Hypothalamus (tissue), 51 donors: ENCODE measurements around the gene RSPO4.

Experiments
- DNase-seq, 51 donors: peaks; one replicate each; lab custom pipeline; 2025; lab: John Stamatoyannopoulos, UW

Gene RSPO4

GRCh38 chr20:971346-971745, 30.8 kb downstream of the RSPO4 start:
- DNase-seq: no peak

- DNase-seq: no peak
Measured at GRCh38 chr20:969868-970267, 32.2 kb downstream of the RSPO4 start.

GRCh38 chr20:967796-968742, 34.0 kb downstream of the RSPO4 start:
- no peak for DNase-seq

- no peak for DNase-seq
Measured at GRCh38 chr20:965956-966355, 36.2 kb downstream of the RSPO4 start.

GRCh38 chr20:963795-964194, 38.3 kb downstream of the RSPO4 start:
- DNase-seq: no peak

- no peak for DNase-seq
Measured at GRCh38 chr20:962683-963082, 39.4 kb downstream of the RSPO4 start.

GRCh38 chr20:962223-962622, 39.9 kb downstream of the RSPO4 start:
- DNase-seq: no peak

- DNase-seq: no peak
Measured at GRCh38 chr20:961768-962167, 40.3 kb downstream of the RSPO4 start.

GRCh38 chr20:959996-960615, 42.0 kb downstream of the RSPO4 start:
- DNase-seq: no peak

- DNase-seq: no peak
Measured at GRCh38 chr20:958936-959815, 42.9 kb downstream of the RSPO4 start.

- DNase-seq: no peak
Measured at GRCh38 chr20:957544-957943, 44.6 kb downstream of the RSPO4 start.

- peak in 45 of 51 donors; percentile 5 to 70 (median 36) for DNase-seq
Measured at GRCh38 chr20:956330-956951, 45.7 kb downstream of the RSPO4 start.

- no peak for DNase-seq
Measured at GRCh38 chr20:955656-956055, 46.5 kb downstream of the RSPO4 start.

GRCh38 chr20:955111-955510, 47.0 kb downstream of the RSPO4 start:
- no peak for DNase-seq

GRCh38 chr20:953742-954141, 48.4 kb downstream of the RSPO4 start:
- no peak for DNase-seq

- no peak for DNase-seq
Measured at GRCh38 chr20:952196-952795, 49.8 kb downstream of the RSPO4 start.

GRCh38 chr20:951384-952169, 50.5 kb downstream of the RSPO4 start:
- DNase-seq: no peak

- no peak for DNase-seq
Measured at GRCh38 chr20:949717-950116, 52.4 kb downstream of the RSPO4 start.

- DNase-seq: no peak
Measured at GRCh38 chr20:946826-947225, 55.3 kb downstream of the RSPO4 start.
